ENCODE results near the gene MTMR8.

DNA sequence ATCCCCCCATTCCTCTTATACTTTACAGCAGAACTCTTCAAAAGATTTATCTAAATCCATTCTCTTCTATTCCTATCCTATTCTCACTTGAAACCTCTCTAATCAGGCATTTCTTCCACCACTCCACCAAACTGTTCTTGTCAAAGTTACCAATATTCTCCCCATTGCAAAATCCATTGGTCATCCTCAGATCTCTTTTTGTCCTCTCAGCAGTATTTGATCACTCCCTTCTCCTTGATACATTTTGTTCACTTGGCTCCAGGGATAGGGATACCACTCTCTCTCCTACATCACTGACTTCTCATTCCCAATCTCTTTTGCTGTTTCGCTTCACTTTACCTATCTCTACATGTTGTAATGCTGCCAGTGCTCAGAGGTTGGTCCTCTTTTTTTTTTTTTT is 2.8 kb upstream of the MTMR8 start:
- TF ChIP-seq, protein P1, sequence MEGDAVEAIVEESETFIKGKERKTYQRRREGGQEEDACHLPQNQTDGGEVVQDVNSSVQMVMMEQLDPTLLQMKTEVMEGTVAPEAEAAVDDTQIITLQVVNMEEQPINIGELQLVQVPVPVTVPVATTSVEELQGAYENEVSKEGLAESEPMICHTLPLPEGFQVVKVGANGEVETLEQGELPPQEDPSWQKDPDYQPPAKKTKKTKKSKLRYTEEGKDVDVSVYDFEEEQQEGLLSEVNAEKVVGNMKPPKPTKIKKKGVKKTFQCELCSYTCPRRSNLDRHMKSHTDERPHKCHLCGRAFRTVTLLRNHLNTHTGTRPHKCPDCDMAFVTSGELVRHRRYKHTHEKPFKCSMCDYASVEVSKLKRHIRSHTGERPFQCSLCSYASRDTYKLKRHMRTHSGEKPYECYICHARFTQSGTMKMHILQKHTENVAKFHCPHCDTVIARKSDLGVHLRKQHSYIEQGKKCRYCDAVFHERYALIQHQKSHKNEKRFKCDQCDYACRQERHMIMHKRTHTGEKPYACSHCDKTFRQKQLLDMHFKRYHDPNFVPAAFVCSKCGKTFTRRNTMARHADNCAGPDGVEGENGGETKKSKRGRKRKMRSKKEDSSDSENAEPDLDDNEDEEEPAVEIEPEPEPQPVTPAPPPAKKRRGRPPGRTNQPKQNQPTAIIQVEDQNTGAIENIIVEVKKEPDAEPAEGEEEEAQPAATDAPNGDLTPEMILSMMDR (optimal IDR thresholded peaks at IDR 0.05 in 1 of 3, IDR thresholded peaks at IDR 0.05 in 1 of 3, conservative IDR thresholded peaks at IDR 0.05 in 1 of 3; ENCODE audit: extremely low read depth in 1 of 3, insufficient read depth in 2 of 3, low read length in 3 of 3), result no peak
- TF ChIP-seq EZH2 (IDR thresholded peaks at IDR 0.05; ENCODE audit: low read length), result no peak

Data from keratinocyte (primary cell).